Activated CD4-positive, CD25-positive, alpha-beta regulatory T cell treated with anti-CD3 and anti-CD28 coated beads, Interleukin-2, amount 50 U/mL, for 16 hours (primary cell): ENCODE results near the gene CALML4.

Experiments used
- DNase-seq: peaks from one replicate; pipeline ENCODE4 v3.0.0-alpha.2; 2020; ENCODE audit warnings: low read depth, low spot score

Gene CALML4

DNA sequence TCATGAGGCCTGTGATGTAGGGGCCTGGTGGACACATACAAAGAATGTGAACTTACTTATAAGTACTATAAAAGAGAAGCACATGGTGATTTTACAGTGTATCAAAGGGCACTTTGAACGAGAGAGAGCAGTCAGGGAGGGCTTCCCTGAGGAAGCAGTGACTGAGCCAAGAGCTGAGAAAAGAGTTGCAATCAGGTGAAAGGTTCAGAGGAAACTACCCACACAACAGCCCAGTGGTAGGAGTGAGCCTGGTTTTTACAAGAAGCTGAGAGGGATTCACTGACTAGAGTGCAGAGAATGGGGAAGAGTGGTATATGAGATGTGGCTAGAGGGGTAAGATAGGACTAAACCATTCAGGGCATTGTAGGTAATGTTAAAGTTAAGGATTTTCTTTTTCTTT lies 57.1 kb downstream of the CALML4 start:
- no peak for DNase-seq

DNA sequence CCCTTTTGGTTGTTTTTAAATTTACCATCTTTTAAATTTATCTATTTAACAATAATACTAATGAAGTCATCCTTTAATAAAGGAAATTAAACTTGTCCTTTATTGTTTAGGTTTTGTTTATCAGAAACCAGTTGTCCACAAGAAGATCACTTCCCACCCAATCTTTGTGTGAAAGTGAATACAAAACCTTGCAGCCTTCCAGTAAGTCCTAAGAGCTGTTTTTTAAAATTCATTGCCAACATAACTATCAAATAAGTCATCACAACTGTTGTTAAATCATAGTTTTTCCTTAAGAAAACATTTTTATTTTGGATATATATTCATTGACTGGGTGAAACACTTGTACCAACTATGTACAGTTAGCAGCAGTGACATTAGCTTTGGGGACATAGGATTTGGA lies 59.4 kb downstream of the CALML4 start:
- DNase-seq, result no peak

DNA sequence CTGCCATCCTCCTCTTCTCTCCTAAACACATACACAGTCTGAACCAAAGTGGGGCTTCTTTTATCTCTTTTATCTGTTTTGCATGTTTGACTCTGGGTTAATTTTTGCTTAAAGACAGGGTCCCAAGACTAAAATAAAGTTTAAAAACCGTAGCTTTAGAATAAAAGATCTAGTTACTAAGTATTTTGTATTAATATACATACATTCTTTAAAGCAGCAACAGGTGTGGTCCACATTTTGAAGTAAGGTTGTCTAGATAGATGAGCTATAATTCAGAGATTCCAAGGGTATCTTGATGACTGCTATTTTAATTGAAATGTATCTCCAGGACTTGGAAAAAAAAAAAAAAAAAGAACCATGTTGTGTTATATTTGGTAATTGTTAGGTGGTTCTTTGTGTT lies 61.3 kb downstream of the CALML4 start:
- DNase-seq, result no peak

GRCh38 chr15:68143129-68143528 lies 62.0 kb downstream of the CALML4 start:
- DNase-seq, result no peak
